HG02571 (cell line): Measurements from ENCODE around the gene PRIMA1.

Experiments
- ATAC-seq: cut with Tn5 transposase; IDR thresholded peaks from one replicate; pipeline ENCODE4 v1.9.1; 2021; ENCODE audit warnings: mild to moderate bottlenecking, moderate library complexity; ENCODE audit not compliant: unreplicated experiment

The PRIMA1 gene

DNA sequence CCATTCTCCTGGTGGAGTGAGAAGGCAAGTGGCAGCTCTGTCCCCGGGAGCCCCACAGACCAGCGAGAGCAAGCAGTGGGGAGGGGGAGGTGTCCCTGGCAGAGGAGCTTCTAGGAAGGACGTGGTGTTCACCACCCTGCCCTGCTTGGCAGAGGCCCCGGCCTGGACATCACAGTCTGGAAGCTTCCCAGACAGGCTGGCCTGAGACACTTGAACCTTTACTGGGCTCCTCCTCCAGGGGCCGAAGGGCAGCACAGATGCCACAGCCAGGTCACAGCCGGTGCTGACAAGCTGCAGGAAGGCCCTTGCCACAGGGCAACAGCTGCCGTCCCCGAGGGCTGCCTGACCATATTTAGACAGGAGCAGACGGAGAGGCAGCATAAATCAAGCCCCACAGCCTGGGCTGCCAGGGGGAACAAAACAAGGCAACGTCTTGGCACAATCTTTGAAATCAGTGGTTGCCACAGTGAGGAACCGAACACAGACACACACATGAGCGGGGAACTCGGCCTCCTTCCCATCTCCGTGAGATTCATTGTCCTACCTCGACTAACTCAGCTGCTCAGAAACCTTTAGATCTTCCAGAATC is 28.5 kb downstream of the PRIMA1 start:
- ATAC-seq: no peak

DNA sequence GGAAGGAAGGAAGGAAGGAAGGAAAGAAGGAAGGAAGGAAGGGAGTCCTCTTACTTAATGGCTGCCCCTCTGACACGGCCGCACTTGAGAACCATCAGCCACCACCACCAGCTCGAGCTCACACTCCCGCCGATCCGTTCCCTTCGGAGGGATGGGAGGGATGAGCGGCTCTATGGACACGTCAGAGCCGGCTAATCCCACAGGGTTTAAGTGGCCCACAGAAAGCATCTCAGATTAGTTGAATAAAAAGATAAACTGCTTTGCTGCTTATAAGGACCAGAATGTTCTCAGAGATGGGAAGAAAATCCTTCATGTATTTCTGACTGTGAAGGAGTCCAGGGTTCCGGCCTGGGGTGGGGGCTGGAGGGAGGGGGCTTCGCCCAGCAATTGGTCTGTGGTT is 31.1 kb downstream of the PRIMA1 start:
- ATAC-seq: no peak

DNA sequence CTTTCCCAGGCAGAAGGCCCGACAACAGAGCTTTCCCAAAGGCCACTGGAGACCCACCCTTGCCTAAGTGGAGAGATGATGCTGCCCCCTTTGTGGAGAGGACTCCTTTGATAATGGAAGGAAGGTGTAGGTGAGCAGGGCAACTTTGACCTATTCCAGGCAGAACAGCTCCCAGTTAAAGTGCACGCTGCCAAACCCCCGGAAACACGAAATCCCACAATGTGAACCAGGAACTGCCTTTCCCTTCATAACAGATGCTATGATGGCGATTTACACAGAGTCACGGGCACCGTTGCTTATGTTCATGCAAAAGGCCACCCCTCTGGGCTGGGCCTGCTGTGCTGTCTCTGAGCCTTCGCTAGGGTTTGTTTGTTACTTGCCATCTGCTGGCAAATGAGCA is 34.6 kb downstream of the PRIMA1 start:
- no peak for ATAC-seq

DNA sequence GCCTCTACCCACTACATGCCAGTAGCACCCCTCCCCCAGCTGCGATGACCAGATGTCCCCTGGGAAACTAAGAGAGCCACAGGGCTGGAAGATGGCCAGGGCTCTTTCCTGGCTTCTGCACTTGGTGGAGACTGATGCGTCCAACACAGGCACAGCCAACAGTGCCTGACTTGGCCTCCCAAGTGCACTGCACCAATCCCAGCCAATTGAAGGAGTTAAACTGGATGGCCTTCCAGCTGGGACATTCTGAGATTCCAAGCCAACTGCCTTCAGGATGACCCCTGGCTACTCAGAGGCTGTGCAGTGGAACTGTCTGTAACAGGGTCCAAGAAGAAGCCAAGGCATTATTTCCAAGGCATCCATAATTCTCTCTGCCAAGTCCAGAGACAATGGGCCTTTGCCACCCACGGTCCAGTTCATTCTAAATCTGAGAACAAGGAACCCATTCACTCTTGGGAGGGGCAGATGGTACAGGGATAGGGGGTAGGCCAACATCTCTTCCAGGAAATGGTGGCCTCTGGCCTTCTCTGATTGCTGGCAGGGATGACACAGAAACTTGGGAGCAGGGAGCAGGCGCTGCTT is 35.2 kb downstream of the PRIMA1 start:
- no peak for ATAC-seq

GRCh38 chr14:93751946-93752655 is 36.2 kb downstream of the PRIMA1 start:
- no peak for ATAC-seq

DNA sequence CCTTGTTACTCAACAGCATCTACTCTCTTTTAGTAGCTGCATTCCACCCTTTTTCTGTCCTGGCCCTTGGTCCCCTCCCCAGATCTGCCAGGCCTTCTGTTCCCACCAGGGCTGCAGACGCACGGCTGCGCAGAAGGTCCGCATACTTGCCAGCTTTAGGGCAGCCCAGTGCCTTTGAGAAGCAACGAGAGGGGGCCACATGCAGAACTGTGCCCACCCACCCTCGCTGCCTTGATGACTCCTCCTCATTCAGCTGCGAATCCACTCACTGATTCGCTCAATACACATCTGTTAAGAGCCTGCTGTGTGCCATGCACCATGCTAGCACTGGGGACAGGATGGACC is 39.2 kb downstream of the PRIMA1 start:
- ATAC-seq: no peak

DNA sequence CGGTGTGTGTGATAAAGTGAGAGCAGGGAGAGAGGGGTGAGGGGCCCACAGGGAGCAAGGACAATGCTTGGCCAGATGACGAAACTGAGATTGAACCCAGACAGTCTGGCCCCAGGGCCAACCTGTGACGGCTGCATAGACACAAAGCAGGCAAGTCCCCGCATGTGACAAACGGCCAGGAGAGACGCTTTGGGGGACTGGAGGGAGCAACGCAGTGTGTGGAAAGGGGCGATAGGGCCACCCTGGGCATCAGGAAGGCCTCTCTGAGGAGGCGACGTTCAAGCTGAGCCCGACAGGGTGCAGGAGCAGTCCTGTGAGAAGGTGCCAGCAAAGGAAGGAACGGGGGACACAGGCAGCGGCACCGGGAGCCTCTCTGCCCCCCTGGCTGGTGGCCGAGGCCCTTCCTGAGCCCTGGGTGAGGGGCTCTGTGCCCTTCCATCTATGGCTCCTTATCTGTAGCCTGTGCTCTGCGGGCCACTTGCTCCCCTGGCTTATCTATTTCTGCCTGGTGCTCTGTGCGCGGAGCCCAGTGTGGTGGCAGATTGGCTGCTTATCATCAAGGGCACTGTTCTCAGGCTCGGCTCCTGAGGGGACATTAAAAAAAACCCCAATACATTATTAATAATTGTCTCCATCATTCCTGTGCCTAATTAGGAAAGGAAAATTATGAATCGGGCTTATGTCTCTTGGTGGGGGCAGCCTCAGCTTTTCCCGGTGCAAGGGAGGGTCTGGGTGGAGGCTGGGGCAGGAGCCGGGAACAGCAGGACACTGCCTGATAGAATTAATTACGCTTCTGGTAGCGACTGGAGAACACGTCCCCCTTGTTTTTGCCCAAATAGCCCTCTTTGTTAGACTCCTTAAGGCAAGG is 39.8 kb downstream of the PRIMA1 start:
- ATAC-seq: no peak

DNA sequence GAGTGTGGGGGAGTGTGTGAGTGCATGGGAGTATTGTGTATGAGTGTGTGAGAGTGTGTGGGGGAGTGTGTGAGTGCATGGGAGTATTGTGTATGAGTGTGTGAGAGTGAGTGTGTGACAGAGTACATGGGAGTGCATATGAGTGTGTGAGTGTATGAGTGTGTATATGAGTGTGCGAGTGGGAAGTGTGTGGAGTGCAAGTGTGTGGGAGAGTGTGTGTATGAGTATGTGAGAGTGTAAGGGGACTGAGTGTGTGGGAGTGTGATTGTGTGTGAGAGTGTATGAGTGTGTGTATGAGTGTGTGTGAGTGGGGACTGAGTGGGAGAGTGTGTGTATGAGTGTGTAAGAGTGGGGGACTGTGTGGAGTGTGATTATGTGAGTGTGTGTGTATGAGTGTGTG is 40.7 kb downstream of the PRIMA1 start:
- no peak for ATAC-seq

- no peak for ATAC-seq
These were observed 41.2 kb downstream of the PRIMA1 start for GRCh38 chr14:93747102-93747501.

- ATAC-seq: no peak
These were observed 42.5 kb downstream of the PRIMA1 start for GRCh38 chr14:93745603-93746273.

DNA sequence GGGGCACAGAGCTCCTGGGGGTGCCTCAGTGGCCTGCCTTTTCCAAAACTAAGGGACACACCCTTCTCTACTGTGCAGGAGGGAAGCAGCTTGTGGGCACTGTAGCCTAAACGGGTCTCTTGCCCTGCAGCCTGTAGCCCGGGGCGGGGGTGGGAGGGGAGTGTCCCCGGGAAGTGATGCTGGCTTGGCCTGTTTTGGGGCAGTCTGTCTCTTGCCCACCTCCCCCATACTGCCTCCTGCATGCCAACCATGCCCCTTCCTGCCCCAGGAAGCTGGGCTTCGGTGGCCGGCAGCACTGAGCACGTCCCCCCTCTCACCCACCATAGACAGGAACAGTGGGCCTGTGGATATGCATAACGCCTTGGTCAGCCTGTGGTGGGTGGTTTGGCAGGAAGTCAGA is 43.4 kb downstream of the PRIMA1 start:
- no peak for ATAC-seq

DNA sequence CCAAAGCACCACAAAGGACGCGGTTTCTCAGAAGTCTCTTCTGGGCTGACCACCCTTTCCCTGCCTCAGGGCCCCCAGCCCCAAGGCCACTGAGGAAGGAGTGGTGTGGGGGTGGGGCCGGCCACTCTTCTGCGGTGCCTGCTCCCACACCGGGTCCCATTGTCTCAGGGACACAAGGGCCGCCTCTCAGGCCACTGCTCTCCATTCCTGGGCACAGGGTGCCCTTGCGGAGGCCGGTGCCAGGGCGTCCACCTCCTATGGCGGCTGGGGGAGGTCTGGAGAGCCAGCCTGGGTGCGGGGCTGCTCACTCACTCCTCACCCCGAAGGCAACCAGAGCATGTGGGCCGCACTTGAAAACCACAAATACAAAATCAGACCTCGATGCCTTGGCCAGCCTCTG is 44.1 kb downstream of the PRIMA1 start:
- no peak for ATAC-seq

DNA sequence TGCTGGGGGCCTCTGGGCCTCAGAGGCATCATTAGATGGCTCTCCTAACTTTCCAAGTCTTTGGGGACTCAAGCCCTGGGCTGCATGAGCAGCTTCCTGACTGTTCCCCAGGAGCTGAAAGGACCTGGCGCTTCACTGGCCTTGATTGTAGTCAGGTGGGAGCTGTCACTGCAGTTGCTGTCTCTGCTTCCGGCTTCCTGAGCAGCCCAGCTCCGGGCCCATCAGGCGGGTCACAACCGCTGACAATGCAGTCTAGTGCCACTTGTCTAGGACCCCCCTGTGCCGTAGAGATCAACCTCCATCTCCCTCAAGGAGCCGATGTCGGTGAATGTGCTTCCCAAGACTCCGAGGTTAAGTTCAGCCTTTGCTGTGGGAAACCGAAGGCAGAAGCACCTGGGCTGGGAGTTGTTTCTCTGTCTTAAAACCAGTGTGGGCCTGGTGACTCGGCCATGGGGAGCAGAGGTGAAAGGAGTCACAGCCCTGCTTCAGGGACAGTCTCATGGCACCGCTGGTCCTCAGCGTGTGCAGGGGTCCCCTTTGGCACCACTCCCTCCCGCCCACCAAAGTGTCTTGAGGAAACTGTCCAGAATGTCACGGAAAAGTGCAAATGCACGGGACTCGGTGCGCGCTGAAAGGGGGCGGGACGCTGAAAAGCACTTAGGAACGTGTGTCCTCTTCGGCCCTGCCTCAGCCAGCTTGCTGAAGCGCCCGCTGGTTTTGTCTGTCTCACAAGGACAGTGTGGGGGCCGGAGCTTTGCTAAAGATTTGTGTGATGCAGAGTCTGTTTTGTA is 44.8 kb downstream of the PRIMA1 start:
- no peak for ATAC-seq

DNA sequence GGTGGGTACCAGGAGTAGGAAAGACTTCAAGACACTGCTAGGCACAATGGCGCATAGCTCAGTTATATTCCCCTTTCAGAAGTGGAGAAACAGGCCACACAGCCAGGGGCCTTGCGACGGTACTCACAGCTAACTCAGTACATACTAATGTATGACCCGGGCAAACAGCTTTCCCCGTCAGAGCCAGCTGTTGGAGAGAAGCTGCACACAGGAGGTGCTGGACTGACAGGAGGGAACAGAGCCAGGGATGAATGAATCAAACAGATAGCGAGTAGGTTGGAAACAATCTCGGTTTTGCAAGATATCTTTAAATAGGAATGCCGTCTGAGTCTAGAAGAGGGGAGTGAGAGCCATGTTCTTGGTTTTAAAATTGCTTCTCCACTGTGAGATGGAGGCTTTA is 45.5 kb downstream of the PRIMA1 start:
- no peak for ATAC-seq

GRCh38 chr14:93741556-93742230 is 46.6 kb downstream of the PRIMA1 start:
- no peak for ATAC-seq

DNA sequence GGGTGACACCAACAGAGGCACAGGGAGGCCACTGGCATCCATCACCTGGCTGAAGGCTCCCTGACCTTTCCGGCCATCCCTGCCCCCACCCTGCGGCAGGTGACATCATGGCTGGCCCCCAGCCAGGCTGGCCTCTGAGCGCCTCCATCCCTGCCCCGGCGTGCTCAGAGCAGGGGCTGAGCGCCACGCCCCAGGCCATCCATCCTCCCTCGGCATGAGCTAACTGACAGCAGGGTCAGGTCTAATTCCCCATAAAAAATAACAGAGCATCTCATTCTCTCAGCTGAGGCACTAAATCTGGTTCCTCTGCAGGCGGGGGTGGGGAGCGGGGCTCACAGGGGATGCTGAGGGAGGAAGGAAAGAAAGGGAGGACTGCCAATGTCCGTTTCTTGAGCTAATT is 50.7 kb downstream of the PRIMA1 start:
- ATAC-seq: no peak

DNA sequence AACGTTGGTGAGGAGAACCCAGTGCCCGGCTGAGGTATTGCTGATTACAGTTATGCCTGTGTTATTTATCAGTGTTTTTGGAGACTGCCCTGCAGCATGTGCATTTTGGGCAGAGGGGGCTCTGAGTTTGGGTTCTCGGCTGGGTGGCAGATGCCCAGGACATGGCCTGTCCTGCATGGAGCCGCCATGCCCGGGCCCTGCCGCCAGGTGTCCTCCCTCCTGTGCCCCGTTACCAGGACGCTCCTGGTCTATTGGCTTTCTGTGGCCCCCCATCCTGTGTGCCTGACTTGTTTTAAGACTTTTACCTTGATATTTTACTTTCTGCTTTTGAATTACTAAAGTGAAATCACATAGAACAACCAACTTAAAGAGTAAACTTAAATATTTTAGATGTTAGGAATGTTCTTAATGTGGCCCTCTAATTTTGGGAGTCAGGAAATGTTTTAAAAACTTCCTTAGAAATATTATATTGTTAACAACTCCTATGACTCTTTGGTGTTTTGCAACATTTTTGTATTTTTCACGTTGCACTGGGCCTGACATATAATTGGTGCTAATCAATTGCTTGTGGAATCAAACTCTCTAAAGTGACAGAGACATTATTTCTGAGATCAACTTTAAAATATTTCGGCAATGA is 51.8 kb downstream of the PRIMA1 start:
- no peak for ATAC-seq

DNA sequence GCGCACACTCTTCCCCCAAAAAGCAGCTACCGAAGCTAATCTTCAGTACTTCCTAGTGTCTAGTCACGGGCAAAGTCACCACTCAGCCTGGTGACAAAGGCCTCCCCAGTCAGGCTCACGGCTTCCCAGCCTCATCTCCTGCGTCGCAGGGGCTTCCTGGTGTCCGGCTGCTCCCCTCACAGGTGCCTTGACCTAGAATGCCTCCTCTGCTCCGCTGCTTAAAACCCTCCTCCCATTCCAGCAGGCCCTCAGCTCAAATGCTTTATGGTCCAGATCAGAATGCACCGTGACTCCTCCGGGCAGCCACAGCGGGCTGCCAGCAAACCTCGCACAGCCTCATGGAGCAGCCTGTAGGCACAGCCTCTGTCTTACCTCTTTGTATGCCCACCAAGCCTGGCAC is 53.1 kb downstream of the PRIMA1 start:
- ATAC-seq: no peak

DNA sequence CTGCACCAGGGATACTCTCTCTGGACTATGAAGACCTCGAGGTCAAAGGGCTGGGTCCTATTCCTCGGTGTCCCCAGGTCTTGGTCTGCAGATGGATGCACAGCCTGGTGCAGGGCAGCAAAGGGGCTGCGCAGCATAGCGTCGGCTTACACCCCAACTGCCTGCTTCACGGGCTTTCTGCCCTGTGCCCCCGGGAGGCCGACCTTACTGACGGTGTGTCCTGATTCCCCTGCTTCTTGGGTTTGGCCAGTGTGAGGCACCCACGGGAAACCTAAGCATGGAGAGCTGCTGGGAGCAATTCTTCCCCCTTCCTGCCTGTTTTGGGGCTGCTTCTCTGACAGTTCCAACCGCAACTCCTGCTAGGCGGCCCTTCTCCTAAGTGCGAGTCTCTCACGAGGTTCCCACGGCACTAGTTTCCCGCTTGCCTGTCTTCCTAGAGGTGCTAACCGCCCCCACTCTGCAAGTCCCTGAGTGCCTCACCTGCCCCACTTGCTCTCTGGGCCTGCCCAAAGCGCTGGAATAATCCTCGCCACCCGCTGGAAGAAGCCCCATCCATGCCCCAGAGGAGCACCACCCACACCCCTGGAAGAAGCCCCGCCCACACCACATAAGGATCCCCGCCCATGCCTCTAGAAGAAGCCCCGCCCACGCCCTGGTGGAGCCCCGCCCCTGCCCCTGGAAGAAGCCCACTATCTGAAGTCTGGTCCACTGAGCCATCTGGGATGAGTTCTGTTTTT is 54.0 kb downstream of the PRIMA1 start:
- ATAC-seq: no peak
